Panc1 (cell line): ENCODE results near the gene SMARCD2. TPM values are rescaled to one million over a fixed set of nuclear protein-coding genes. Genes with fewer than 3 reads are reported as not detected.

Source experiments
- ATAC-seq: fragments of 200-7000 bp; cut with Tn5 transposase; 2 replicates; pipeline ENCODE4 v1.9.1; 2020; ENCODE audit warnings: mild to moderate bottlenecking, moderate library complexity
- BruUV-seq: library from RNA; stranded (reverse); fragments of 400-500 nt; replicated peaks from 2 replicates; lab custom pipeline; 2021; lab: Mats Ljungman, UMichigan
- CTCF ChIA-PET: fragments of 300-600 bp; sonication (Branson Sonifier 250); formaldehyde crosslinking; loops from one replicate; lab custom pipeline; 2022; ENCODE audit warnings: antibody characterized with exemption; lab: Charles Lee
- POLR2A ChIA-PET: fragments of 300-600 bp; sonication (Branson Sonifier 250); formaldehyde crosslinking; loops from one replicate; lab custom pipeline; 2022; ENCODE audit warnings: antibody characterized with exemption; lab: Charles Lee
- DNase-seq: peaks from one replicate; pipeline ENCODE4 v3.0.0-alpha.2; 2010; ENCODE audit warnings: low read depth, low spot score
- H3K27ac ChIP-seq: 2 replicates; pipeline ENCODE4 v1.5.1; 2011; ENCODE audit warnings: mild to moderate bottlenecking, low read length, inconsistent platforms
- H3K27me3 ChIP-seq: fragments of 200-500 bp; sonication (Bioruptor generic); 2 replicates; pipeline ENCODE4 v1.6.0; 2014; ENCODE audit warnings: low read length, inconsistent platforms; ENCODE audit not compliant: control insufficient read depth, insufficient read depth
- H3K36me3 ChIP-seq: fragments of 200-500 bp; sonication (Bioruptor generic); 2 replicates; pipeline ENCODE4 v1.5.1; 2014; ENCODE audit warnings: inconsistent platforms, mild to moderate bottlenecking, low read length, moderate library complexity; ENCODE audit not compliant: control insufficient read depth, insufficient read depth
- H3K4me1 ChIP-seq: 2 replicates; pipeline ENCODE4 v1.5.1; 2011; ENCODE audit warnings: inconsistent platforms, mild to moderate bottlenecking, low read length, moderate library complexity; ENCODE audit not compliant: control insufficient read depth, insufficient read depth
- H3K4me3 ChIP-seq, 2 experiments: 2 replicates each; pipeline ENCODE4 v1.5.1; 2011 to 2012; ENCODE audit warnings: low read depth in 2 of 2, low read length in 2 of 2, mild to moderate bottlenecking in 2 of 2, inconsistent platforms in 1 of 2, moderate library complexity in 1 of 2
- H3K9me3 ChIP-seq: fragments of 200-500 bp; sonication (Bioruptor generic); 2 replicates; pipeline ENCODE4 v1.5.1; 2014; ENCODE audit warnings: low read depth, mild to moderate bottlenecking, inconsistent platforms, low read length, moderate library complexity; ENCODE audit not compliant: control insufficient read depth, insufficient read depth
- POLR2AphosphoS5 ChIP-seq: IDR thresholded peaks from 2 replicates; pipeline ENCODE4 v1.6.1; 2012; ENCODE audit warnings: mild to moderate bottlenecking, low read depth, low read length, moderate library complexity
- SIN3A ChIP-seq: IDR thresholded peaks from 2 replicates; pipeline ENCODE4 v1.6.1; 2012; ENCODE audit warnings: low read depth, mild to moderate bottlenecking, low read length, moderate library complexity, borderline replicate concordance; ENCODE audit not compliant: insufficient read depth
- TCF7L2 ChIP-seq: IDR thresholded peaks from 2 replicates; pipeline ENCODE4 v1.6.1; 2011; ENCODE audit warnings: mild to moderate bottlenecking, low read depth, low read length, inconsistent platforms
- in situ Hi-C: cut with HindIII; loops from 2 replicates; pipeline ENCODE4 v1.10.0; 2016; ENCODE audit warnings: low sequenced_read_pairs, low pct_unique_long_range_greater_than_20kb
- intact Hi-C: fragments of 100-400 bp; cut with micrococcal nuclease; formaldehyde crosslinking; loops from one replicate; pipeline ENCODE4 v1.10.0; 2022; ENCODE audit not compliant: unreplicated experiment
- total RNA-seq: library from RNA; stranded (reverse); gene quantifications from one replicate; pipeline ENCODE4 v1.2.1, GENCODE V29; 2021; ENCODE audit not compliant: unreplicated experiment
- TF ChIP-seq, protein P1 (sequence below), 2 experiments: IDR thresholded peaks; 2 replicates each; pipeline ENCODE4 v1.6.1; 2011 to 2012; ENCODE audit warnings: low read depth in 2 of 2, control low read depth in 1 of 2, low read length in 1 of 2, mild to moderate bottlenecking in 1 of 2, moderate library complexity in 1 of 2; ENCODE audit not compliant: insufficient read depth in 1 of 2
- TF ChIP-seq, protein P2 (sequence below): fragments of 450-650 bp; IDR thresholded peaks from 2 replicates; pipeline ENCODE4 v1.5.1; 2017; ENCODE audit warnings: mild to moderate bottlenecking

Gene SMARCD2
- total RNA-seq, 1 experiment from 2014 or later = 59.4 TPM

- TF ChIP-seq TCF7L2 = no peak; the same call in 1 of the 2 replicates
- TF ChIP-seq, protein P1, sequence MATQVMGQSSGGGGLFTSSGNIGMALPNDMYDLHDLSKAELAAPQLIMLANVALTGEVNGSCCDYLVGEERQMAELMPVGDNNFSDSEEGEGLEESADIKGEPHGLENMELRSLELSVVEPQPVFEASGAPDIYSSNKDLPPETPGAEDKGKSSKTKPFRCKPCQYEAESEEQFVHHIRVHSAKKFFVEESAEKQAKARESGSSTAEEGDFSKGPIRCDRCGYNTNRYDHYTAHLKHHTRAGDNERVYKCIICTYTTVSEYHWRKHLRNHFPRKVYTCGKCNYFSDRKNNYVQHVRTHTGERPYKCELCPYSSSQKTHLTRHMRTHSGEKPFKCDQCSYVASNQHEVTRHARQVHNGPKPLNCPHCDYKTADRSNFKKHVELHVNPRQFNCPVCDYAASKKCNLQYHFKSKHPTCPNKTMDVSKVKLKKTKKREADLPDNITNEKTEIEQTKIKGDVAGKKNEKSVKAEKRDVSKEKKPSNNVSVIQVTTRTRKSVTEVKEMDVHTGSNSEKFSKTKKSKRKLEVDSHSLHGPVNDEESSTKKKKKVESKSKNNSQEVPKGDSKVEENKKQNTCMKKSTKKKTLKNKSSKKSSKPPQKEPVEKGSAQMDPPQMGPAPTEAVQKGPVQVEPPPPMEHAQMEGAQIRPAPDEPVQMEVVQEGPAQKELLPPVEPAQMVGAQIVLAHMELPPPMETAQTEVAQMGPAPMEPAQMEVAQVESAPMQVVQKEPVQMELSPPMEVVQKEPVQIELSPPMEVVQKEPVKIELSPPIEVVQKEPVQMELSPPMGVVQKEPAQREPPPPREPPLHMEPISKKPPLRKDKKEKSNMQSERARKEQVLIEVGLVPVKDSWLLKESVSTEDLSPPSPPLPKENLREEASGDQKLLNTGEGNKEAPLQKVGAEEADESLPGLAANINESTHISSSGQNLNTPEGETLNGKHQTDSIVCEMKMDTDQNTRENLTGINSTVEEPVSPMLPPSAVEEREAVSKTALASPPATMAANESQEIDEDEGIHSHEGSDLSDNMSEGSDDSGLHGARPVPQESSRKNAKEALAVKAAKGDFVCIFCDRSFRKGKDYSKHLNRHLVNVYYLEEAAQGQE (IDR thresholded peaks at IDR 0.05; ENCODE audit: insufficient read depth in 1 of 2, low read depth in 2 of 2, low read length in 1 of 2) = no peak
- TF ChIP-seq, protein P2, sequence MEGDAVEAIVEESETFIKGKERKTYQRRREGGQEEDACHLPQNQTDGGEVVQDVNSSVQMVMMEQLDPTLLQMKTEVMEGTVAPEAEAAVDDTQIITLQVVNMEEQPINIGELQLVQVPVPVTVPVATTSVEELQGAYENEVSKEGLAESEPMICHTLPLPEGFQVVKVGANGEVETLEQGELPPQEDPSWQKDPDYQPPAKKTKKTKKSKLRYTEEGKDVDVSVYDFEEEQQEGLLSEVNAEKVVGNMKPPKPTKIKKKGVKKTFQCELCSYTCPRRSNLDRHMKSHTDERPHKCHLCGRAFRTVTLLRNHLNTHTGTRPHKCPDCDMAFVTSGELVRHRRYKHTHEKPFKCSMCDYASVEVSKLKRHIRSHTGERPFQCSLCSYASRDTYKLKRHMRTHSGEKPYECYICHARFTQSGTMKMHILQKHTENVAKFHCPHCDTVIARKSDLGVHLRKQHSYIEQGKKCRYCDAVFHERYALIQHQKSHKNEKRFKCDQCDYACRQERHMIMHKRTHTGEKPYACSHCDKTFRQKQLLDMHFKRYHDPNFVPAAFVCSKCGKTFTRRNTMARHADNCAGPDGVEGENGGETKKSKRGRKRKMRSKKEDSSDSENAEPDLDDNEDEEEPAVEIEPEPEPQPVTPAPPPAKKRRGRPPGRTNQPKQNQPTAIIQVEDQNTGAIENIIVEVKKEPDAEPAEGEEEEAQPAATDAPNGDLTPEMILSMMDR = no peak; the same call in 1 of the 2 replicates
- peak; percentile 61; the same call in 1 of the 2 replicates for TF ChIP-seq SIN3A
- TF ChIP-seq POLR2AphosphoS5 = peak; percentile 58
- ChIA-PET CTCF (interaction anchor here (0.6 kb wide), 1 partner anchor 422 kb away, joined by 3 read pairs; no protein-coding TSS in a partner anchor), POLR2A (interaction anchor here (1.0 kb wide), 1 partner anchor 53 kb away, joined by 5 read pairs; the partner anchor contains the start of genes CCDC47 and DDX42)
- BruUV-seq = no TSS peak
- in situ Hi-C loops (no loop called here), intact Hi-C loops (no loop called here)
- peaks cover 15% of the 10 kb centered on the region for H3K4me1 ChIP-seq
- DNase-seq (peak; percentile 75), ATAC-seq (peak; percentile 95)
- peak within 1 kb of the TSS; percentile 80 to 96 for H3K4me3 ChIP-seq
- H3K9me3 ChIP-seq = no peaks in the 10 kb centered on the region
- no peaks in the 10 kb centered on the region for H3K27me3 ChIP-seq
- peak within 1 kb of the TSS; percentile 95 for H3K27ac ChIP-seq
- H3K36me3 ChIP-seq = peaks cover 52% of the 10 kb centered on the region
Observed at GRCh38 chr17:63827002-63827800, 15.3 kb downstream of the SMARCD2 start, which contains the start of the genes FTSJ3 and PSMC5. TSS of gene FTSJ3 (minus strand) at chr17:63827663. CDS start at chr17:63826902, 761 bp downstream. TSS of gene PSMC5 (plus strand) at chr17:63827431. CDS start at chr17:63827491, 60 bp downstream.

DNA sequence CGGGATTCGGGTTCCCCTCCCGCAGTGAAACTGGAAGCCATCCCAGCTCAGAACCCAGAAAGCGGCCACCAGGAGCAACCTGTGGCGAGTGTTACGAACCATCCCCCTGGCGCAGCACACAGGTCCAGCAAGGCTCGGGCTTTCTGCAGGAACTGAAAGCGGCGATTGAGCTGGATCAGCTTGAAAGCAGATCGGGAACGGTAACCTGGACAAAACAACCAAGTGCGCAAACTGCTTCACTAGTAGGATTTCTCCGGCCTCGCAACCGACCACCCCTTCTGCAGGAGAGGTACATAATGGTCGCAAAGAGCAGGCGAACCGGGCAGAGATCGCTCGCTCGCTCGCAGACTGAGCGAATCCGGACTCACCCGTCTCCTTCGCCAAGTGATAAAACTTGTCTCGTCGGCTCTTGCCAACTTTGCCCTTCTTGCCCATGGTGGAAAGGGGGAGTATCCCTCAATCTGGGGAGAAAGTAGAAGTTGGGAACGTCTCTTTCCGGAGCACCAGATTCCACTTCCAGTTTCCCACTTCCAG, 15.9 kb downstream of the SMARCD2 start:
- BruUV-seq = TSS peak; percentile 87
- ATAC-seq (peak; percentile 5), DNase-seq (no peak)
- TF ChIP-seq POLR2AphosphoS5 = no peak; the same call in 1 of the 2 replicates
- TF ChIP-seq, protein P1 (IDR thresholded peaks at IDR 0.05; ENCODE audit: insufficient read depth in 1 of 2, low read depth in 2 of 2, low read length in 1 of 2) = no peak
- TF ChIP-seq, protein P2 = no peak
- no peak for TF ChIP-seq SIN3A
- no peak for TF ChIP-seq TCF7L2
- in situ Hi-C loops = no loop called here
- H3K9me3 ChIP-seq = no peaks in the 10 kb centered on the region
- H3K27ac ChIP-seq = peak overlapping the region; percentile 95
- H3K4me1 ChIP-seq = peaks cover 15% of the 10 kb centered on the region
- intact Hi-C loops = no loop called here
- H3K4me3 ChIP-seq = peak overlapping the region; percentile 80 to 96
- ChIA-PET CTCF (no interaction called here), POLR2A (interaction anchor here (1.0 kb wide), 1 partner anchor 53 kb away, joined by 5 read pairs; the partner anchor contains the start of genes CCDC47 and DDX42)
- H3K36me3 ChIP-seq = peaks cover 54% of the 10 kb centered on the region
- H3K27me3 ChIP-seq = no peaks in the 10 kb centered on the region
